WERI-Rb-1 (cell line): ENCODE measurements around the gene CHRM4.
"Not testable (repeated sequence)": the region's sequence is repeated elsewhere in the genome, so short reads cannot be mapped to it uniquely, and the experiment has no call there.

ENCODE experiments used
- DNase-seq: peaks from one replicate; pipeline ENCODE4 v3.0.0-alpha.2; 2020
- H3K27ac ChIP-seq: fragments of 250-450 bp; sonication (Bioruptor Pico); 2 replicates; pipeline ENCODE4 v1.5.1; 2020; ENCODE audit warnings: mild to moderate bottlenecking, moderate library complexity
- H3K27me3 ChIP-seq: fragments of 250-450 bp; sonication (Bioruptor Pico); 2 replicates; pipeline ENCODE4 v1.5.1; 2021; ENCODE audit warnings: mild to moderate bottlenecking, low read depth, moderate library complexity; ENCODE audit not compliant: insufficient read depth, severe bottlenecking
- H3K36me3 ChIP-seq: fragments of 250-450 bp; sonication (Bioruptor Pico); 2 replicates; pipeline ENCODE4 v1.5.1; 2020; ENCODE audit warnings: mild to moderate bottlenecking, moderate library complexity
- H3K4me3 ChIP-seq: 2 replicates; pipeline ENCODE4 v1.5.1; 2011; ENCODE audit warnings: low read depth, mild to moderate bottlenecking, control low read depth, low read length
- H3K9me3 ChIP-seq: fragments of 250-450 bp; sonication (Bioruptor Pico); 2 replicates; pipeline ENCODE4 v1.5.1; 2021; ENCODE audit warnings: mild to moderate bottlenecking, moderate library complexity; ENCODE audit not compliant: severe bottlenecking
- CTCF ChIP-seq: IDR thresholded peaks from 2 replicates; pipeline ENCODE4 v1.5.1; 2011; ENCODE audit warnings: low read depth, mild to moderate bottlenecking, control low read depth, inconsistent platforms, low read length

Gene CHRM4

GRCh38 chr11:46375392-46376101 lies 16.0 kb downstream of the CHRM4 start:
- H3K4me3 ChIP-seq = no peak overlapping the region
- no peak overlapping the region for H3K27ac ChIP-seq
- H3K27me3 ChIP-seq = no peaks in the 10 kb centered on the region
- no peaks in the 10 kb centered on the region for H3K9me3 ChIP-seq
- DNase-seq = no peak
- no peak for TF ChIP-seq CTCF
- peaks cover 63% of the 10 kb centered on the region for H3K36me3 ChIP-seq

- Histone ChIP-seq H3K4me3 (no peak overlapping the region), H3K27ac (peak overlapping the region; percentile 80; the same call in 1 of the 2 replicates), H3K36me3 (peaks cover 71% of the 10 kb centered on the region), H3K27me3 (no peaks in the 10 kb centered on the region), H3K9me3 (no peaks in the 10 kb centered on the region)
- no peak for TF ChIP-seq CTCF
- no peak for DNase-seq
These were observed 16.8 kb downstream of the CHRM4 start for GRCh38 chr11:46374815-46375214.

GRCh38 chr11:46373787-46374740 lies 17.5 kb downstream of the CHRM4 start:
- H3K36me3 ChIP-seq = peaks cover 76% of the 10 kb centered on the region
- TF ChIP-seq CTCF = peak; percentile 49

GRCh38 chr11:46372501-46372900 lies 19.1 kb downstream of the CHRM4 start:
- not testable (repeated sequence) for H3K4me3 ChIP-seq, DNase-seq, H3K27me3 ChIP-seq, H3K9me3 ChIP-seq
- Histone ChIP-seq H3K27ac (peak overlapping the region; percentile 6; the same call in 1 of the 2 replicates), H3K36me3 (peaks cover 77% of the 10 kb centered on the region)

More at GRCh38 chr11:46373787-46374740, 17.5 kb downstream of the CHRM4 start:
- Histone ChIP-seq H3K27me3 (no peaks in the 10 kb centered on the region), H3K4me3 (no peak overlapping the region), H3K9me3 (no peaks in the 10 kb centered on the region), H3K27ac (peak overlapping the region; percentile 80)
- peak; percentile 85 for DNase-seq

GRCh38 chr11:46372086-46372485 lies 19.5 kb downstream of the CHRM4 start:
- no peak overlapping the region for H3K4me3 ChIP-seq
- no peak overlapping the region; the same call in 1 of the 2 replicates for H3K27ac ChIP-seq
- H3K27me3 ChIP-seq = no peaks in the 10 kb centered on the region
- H3K36me3 ChIP-seq = peaks cover 73% of the 10 kb centered on the region
- H3K9me3 ChIP-seq = no peaks in the 10 kb centered on the region
- no peak for DNase-seq
- no peak for TF ChIP-seq CTCF

- not testable (repeated sequence) for H3K9me3 ChIP-seq, H3K27me3 ChIP-seq, H3K4me3 ChIP-seq, DNase-seq, H3K27ac ChIP-seq
- peaks cover 65% of the 10 kb centered on the region for H3K36me3 ChIP-seq
These were observed 20.3 kb downstream of the CHRM4 start for GRCh38 chr11:46371262-46371661.
